ENCODE data around the gene PPP1R12B. TPM values are rescaled to one million over a fixed set of nuclear protein-coding genes. Genes with fewer than 3 reads are reported as not detected.

The PPP1R12B gene
- total and polyA plus RNA-seq, 2 donors (not counting 3 experiments of a cell fraction or from before 2014, with no cell fraction given): 8.4 to 11.5 TPM

- no peak for DNase-seq (ENCODE audit: low read depth, low spot score)
- dilution Hi-C loops (cut with MboI; ENCODE audit: extremely low pct_ligation_motif_present, low sequenced_read_pairs) (no loop called here), intact Hi-C loops (cut with micrococcal nuclease) (no loop called here)
- no peaks in the 10 kb centered on the region for H4K20me1 ChIP-seq (replicated peaks; ENCODE audit: control insufficient read depth, extremely low read depth, insufficient read depth, low read length)
- H3K9me3 ChIP-seq (replicated peaks; ENCODE audit: control insufficient read depth, insufficient read depth, low read length): no peaks in the 10 kb centered on the region
- H3K4me3 ChIP-seq (replicated peaks in 1 of 3; ENCODE audit: insufficient read depth in 1 of 3, low read depth in 1 of 3, low read length in 3 of 3): no peak overlapping the region
- no peak overlapping the region for H3K4me2 ChIP-seq (ENCODE audit: insufficient read depth, low read length)
- TF ChIP-seq FOS (IDR thresholded peaks at IDR 0.05; ENCODE audit: borderline replicate concordance, insufficient read depth, low read length) (no peak), CTCF (IDR thresholded peaks at IDR 0.05; ENCODE audit: extremely low read depth in 1 of 2, insufficient read depth in 1 of 2, low read depth in 1 of 2, low read length in 2 of 2) (no peak), MAX (IDR thresholded peaks at IDR 0.05; ENCODE audit: insufficient read depth, insufficient read length) (no peak), POLR2AphosphoS5 (IDR thresholded peaks at IDR 0.05; ENCODE audit: insufficient read depth, low read depth, low read length) (no peak), EZH2 (IDR thresholded peaks at IDR 0.05; ENCODE audit: borderline replicate concordance, low read depth, low read length, severe bottlenecking) (no peak), POLR2A (IDR thresholded peaks at IDR 0.05; ENCODE audit: low read depth, low read length) (no peak), JUN (IDR thresholded peaks at IDR 0.05; ENCODE audit: borderline replicate concordance, insufficient read depth, insufficient read length, low read depth) (no peak), MYC (IDR thresholded peaks at IDR 0.05; ENCODE audit: low read depth, low read length) (no peak), GATA2 (IDR thresholded peaks at IDR 0.05; ENCODE audit: insufficient read depth, insufficient read length, low read depth, low read length) (no peak)
- POLR2A ChIA-PET: no interaction called here
- H3K36me3 ChIP-seq (ENCODE audit: control insufficient read depth in 2 of 2, extremely low read depth in 1 of 2, insufficient read depth in 2 of 2, low read length in 2 of 2): no peaks in the 10 kb centered on the region
- H3K9ac ChIP-seq (replicated peaks; ENCODE audit: extremely low read depth, insufficient read depth, low read length): no peak overlapping the region
- no peaks in the 10 kb centered on the region for H3K4me1 ChIP-seq (ENCODE audit: control insufficient read depth, extremely low read depth, insufficient read depth, low read length)
- H2AFZ ChIP-seq (ENCODE audit: low read depth, low read length): no peak overlapping the region
- H3K79me2 ChIP-seq (ENCODE audit: control insufficient read depth, insufficient read depth, low read length): no peaks in the 10 kb centered on the region
- no TSS peak for BruUV-seq (replicated peaks)
- no peaks in the 10 kb centered on the region for H3K9me1 ChIP-seq (replicated peaks; ENCODE audit: control insufficient read depth, extremely low read depth, insufficient read depth, low read length)
- no peak overlapping the region for H3K27ac ChIP-seq (ENCODE audit: insufficient read depth, low read depth, low read length)
- H3K27me3 ChIP-seq (ENCODE audit: control insufficient read depth in 2 of 2, insufficient read depth in 2 of 2, low read length in 2 of 2): no peaks in the 10 kb centered on the region
- CTCF ChIA-PET: interaction anchor here (1.0 kb wide), 1 partner anchor 9 kb away, joined by 3 read pairs; no protein-coding TSS in a partner anchor
- no peak for FAIRE-seq
Observed at GRCh38 chr1:202579806-202580205, 231.3 kb downstream of the PPP1R12B start.
